HG02885 (cell line): ENCODE results near the gene RRP1.
"Not testable (repeated sequence)": the region's sequence is repeated elsewhere in the genome, so short reads cannot be mapped to it uniquely, and the experiment has no call there.

Experiments
- ATAC-seq: cut with Tn5 transposase; IDR thresholded peaks from one replicate; pipeline ENCODE4 v1.9.1; 2021; ENCODE audit warnings: mild to moderate bottlenecking; ENCODE audit not compliant: unreplicated experiment, poor library complexity

The RRP1 gene

GRCh38 chr21:43832158-43832550, 42.8 kb downstream of the RRP1 start:
- ATAC-seq = no peak

- no peak for ATAC-seq
These were observed 43.3 kb downstream of the RRP1 start for GRCh38 chr21:43832648-43833047.

GRCh38 chr21:43834146-43834905, 44.9 kb downstream of the RRP1 start:
- no peak for ATAC-seq

- ATAC-seq = no peak
These were observed 45.7 kb downstream of the RRP1 start for GRCh38 chr21:43835050-43835449.

GRCh38 chr21:43835861-43836260, 46.5 kb downstream of the RRP1 start:
- no peak for ATAC-seq

GRCh38 chr21:43836616-43837015, 47.2 kb downstream of the RRP1 start:
- ATAC-seq = no peak

- ATAC-seq = no peak
These were observed 50.9 kb downstream of the RRP1 start for GRCh38 chr21:43840259-43840658.

- no peak for ATAC-seq
These were observed 53.4 kb downstream of the RRP1 start for GRCh38 chr21:43842742-43843141.

GRCh38 chr21:43844906-43845305, 55.5 kb downstream of the RRP1 start:
- ATAC-seq = not testable (repeated sequence)

GRCh38 chr21:43845386-43845785, 56.0 kb downstream of the RRP1 start:
- ATAC-seq = no peak

- ATAC-seq = no peak
These were observed 57.1 kb downstream of the RRP1 start for GRCh38 chr21:43846430-43846829.

- ATAC-seq = no peak
These were observed 57.9 kb downstream of the RRP1 start for GRCh38 chr21:43847301-43847700.

- no peak for ATAC-seq
These were observed 59.4 kb downstream of the RRP1 start for GRCh38 chr21:43848771-43849170.

- no peak for ATAC-seq
These were observed 60.3 kb downstream of the RRP1 start for GRCh38 chr21:43849532-43850299.

GRCh38 chr21:43850728-43851295, 61.4 kb downstream of the RRP1 start:
- ATAC-seq = no peak

GRCh38 chr21:43851593-43851992, 62.2 kb downstream of the RRP1 start:
- no peak for ATAC-seq

GRCh38 chr21:43853851-43854772, 64.7 kb downstream of the RRP1 start:
- no peak for ATAC-seq
